ENCODE data around the gene TMIGD1. TPM values are rescaled to one million over a fixed set of nuclear protein-coding genes. Genes with fewer than 3 reads are reported as not detected.

Gene TMIGD1
- total RNA-seq, 4 donors from 2014 or later = 5.0 to 684 (median 290) TPM

DNA sequence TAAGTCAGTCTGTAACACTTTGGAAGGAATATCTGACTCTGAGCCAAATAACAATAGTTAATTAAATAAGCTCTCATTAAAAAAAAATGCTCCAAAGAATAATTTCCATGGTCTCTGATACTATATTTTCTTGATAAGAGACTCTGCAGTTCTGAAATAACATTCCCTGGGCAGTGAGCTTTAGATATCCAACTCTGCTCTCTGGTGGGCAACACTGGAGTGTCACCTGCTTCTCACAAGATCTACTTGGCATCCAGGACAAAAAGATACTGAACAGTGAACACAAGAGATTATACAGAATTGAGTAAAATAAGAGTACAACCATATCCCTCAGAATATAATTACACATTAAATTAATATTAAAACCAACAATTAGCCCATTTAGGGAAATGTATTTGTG, 55.8 kb downstream of the TMIGD1 start:
- Histone ChIP-seq H3K27ac (no peak overlapping the region), H3K4me1 (no peaks in the 10 kb centered on the region), H3K27me3 (no peaks in the 10 kb centered on the region), H3K9me3 (no peaks in the 10 kb centered on the region), H3K4me3 (no peak overlapping the region), H3K36me3 (peaks cover 0 to 57% (median 0%) of the 10 kb centered on the region in 3 donors)
- TF ChIP-seq, protein P1, sequence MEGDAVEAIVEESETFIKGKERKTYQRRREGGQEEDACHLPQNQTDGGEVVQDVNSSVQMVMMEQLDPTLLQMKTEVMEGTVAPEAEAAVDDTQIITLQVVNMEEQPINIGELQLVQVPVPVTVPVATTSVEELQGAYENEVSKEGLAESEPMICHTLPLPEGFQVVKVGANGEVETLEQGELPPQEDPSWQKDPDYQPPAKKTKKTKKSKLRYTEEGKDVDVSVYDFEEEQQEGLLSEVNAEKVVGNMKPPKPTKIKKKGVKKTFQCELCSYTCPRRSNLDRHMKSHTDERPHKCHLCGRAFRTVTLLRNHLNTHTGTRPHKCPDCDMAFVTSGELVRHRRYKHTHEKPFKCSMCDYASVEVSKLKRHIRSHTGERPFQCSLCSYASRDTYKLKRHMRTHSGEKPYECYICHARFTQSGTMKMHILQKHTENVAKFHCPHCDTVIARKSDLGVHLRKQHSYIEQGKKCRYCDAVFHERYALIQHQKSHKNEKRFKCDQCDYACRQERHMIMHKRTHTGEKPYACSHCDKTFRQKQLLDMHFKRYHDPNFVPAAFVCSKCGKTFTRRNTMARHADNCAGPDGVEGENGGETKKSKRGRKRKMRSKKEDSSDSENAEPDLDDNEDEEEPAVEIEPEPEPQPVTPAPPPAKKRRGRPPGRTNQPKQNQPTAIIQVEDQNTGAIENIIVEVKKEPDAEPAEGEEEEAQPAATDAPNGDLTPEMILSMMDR (IDR thresholded peaks at IDR 0.05) = peak in 4 of 6 experiments; percentile 14 to 37 (median 25)
- no peak for TF ChIP-seq POLR2A (IDR thresholded peaks at IDR 0.05)
- no peak for DNase-seq

DNA sequence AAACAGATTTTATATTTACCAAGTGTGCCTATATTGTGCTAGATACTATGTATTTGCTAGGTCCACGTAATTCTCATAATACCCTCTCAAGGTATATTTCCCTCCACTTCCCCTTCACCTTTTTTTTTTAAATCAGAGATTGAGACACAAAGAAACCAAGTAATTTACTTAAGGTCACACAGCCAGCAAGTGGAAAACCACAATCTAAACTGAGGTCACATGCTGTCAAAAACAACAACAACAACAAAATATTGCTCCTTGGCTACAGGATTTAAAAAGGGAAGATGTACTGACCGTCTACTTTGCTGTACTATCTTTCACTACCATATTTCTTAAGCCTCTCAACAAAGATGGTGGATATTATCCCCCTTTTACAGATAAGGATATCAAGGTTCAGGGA, 57.9 kb downstream of the TMIGD1 start:
- Histone ChIP-seq H3K27ac (no peak overlapping the region), H3K27me3 (no peaks in the 10 kb centered on the region), H3K9me3 (no peaks in the 10 kb centered on the region), H3K4me1 (no peaks in the 10 kb centered on the region), H3K36me3 (peaks cover 0 to 65% (median 0%) of the 10 kb centered on the region in 3 donors), H3K4me3 (no peak overlapping the region)
- DNase-seq = no peak
- no peak for TF ChIP-seq POLR2A (IDR thresholded peaks at IDR 0.05)
- TF ChIP-seq, protein P1 (IDR thresholded peaks at IDR 0.05) = no peak

DNA sequence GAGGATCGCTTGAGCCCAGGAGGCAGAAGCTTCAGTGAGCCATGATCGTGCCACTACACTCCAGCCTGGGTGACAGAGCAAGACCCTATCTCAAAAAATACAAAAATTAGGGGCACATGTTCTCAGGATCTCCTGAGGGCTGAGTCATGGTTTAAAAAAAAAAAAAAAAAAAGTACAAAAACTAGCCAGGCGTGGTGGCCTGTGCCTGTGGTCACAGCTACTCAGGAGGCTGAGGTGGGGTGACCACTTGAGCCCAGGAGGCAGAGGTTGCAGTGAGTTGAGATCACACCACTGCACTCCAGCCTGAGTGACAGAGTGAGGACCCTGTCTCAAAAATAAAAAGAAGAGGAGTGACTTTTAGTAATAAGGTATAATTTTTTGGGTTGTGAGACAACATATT, 59.0 kb downstream of the TMIGD1 start:
- peaks cover 0 to 65% (median 0%) of the 10 kb centered on the region in 3 donors for H3K36me3 ChIP-seq
- H3K4me1 ChIP-seq = no peaks in the 10 kb centered on the region
- H3K4me3 ChIP-seq = no peak overlapping the region

DNA sequence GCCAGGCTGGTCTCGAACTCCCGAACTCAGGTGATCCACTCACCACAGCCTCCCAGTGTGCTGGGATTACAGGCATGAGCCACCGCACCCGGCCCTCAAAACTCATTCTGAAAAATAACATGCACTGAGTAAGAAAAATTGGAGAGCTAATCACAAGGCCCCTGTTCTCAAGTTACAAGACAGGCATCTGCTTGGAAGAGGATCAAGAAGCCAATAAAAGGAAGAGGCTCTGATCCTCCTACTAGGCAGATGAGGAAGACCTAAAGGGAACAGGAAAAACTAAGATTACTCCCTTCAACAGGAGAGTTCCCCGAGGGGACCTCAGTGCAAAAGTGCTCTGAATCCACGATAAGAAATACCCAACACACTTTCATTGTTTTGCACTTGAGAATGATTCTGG, 60.5 kb downstream of the TMIGD1 start:
- Histone ChIP-seq H3K36me3 (peaks cover 0 to 62% (median 0%) of the 10 kb centered on the region in 3 donors), H3K27me3 (no peaks in the 10 kb centered on the region), H3K27ac (no peak overlapping the region), H3K4me1 (no peaks in the 10 kb centered on the region), H3K9me3 (no peaks in the 10 kb centered on the region), H3K4me3 (no peak overlapping the region)
- no peak for DNase-seq
- TF ChIP-seq, protein P1 (IDR thresholded peaks at IDR 0.05) = no peak
- TF ChIP-seq POLR2A (IDR thresholded peaks at IDR 0.05) = no peak

More for the DNA sequence above, 59.0 kb downstream of the TMIGD1 start:
- Histone ChIP-seq H3K27ac (no peak overlapping the region), H3K27me3 (no peaks in the 10 kb centered on the region), H3K9me3 (no peaks in the 10 kb centered on the region)
- TF ChIP-seq, protein P1 (IDR thresholded peaks at IDR 0.05) = no peak
- no peak for TF ChIP-seq POLR2A (IDR thresholded peaks at IDR 0.05)
- DNase-seq = no peak

DNA sequence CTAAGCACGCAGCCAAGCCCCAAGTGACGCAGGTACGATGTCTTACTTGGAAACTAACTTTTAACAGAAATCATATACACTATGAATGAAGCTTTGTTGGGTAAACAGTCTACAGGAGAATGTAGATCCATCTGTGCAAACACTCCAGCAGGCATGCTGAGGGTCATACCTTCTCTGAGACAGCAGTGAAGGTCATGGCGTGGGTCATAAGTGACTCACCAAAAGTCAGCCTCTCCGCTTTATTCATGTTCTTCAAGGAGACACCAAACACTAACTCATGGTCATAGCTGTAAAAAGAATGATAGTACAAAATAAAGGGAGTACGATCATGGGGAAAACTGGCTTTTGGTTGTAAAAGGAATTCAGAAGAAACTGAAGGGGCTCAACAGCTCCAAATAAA, 62.8 kb downstream of the TMIGD1 start:
- TF ChIP-seq, protein P1 (IDR thresholded peaks at IDR 0.05) = no peak
- TF ChIP-seq POLR2A (IDR thresholded peaks at IDR 0.05) = no peak
- Histone ChIP-seq H3K4me1 (no peaks in the 10 kb centered on the region), H3K27me3 (no peaks in the 10 kb centered on the region), H3K36me3 (peaks cover 0 to 84% (median 0%) of the 10 kb centered on the region in 3 donors), H3K4me3 (no peak overlapping the region), H3K9me3 (no peaks in the 10 kb centered on the region), H3K27ac (no peak overlapping the region)
- DNase-seq = no peak

DNA sequence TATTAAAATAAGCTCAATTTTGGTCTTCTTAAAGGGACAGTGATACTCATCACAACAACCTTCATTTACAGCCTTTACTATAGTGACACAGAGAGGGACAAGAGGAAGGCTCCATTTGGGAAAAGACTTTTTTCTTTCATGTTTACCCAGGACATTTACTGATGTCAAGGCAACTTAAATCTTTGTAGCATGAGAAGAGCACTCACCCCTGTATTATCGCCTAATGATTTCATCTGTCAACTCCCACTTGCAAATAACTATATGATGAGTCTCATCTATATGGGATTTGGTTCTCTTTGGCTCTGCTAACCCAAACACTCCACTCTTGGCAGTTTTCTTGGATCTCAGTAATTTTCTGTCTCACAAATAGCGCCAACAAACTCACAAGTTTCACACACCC, 66.2 kb downstream of the TMIGD1 start:
- no peaks in the 10 kb centered on the region for H3K27me3 ChIP-seq
- peaks cover 0 to 94% (median 0%) of the 10 kb centered on the region in 3 donors for H3K36me3 ChIP-seq
- no peaks in the 10 kb centered on the region for H3K9me3 ChIP-seq
- H3K4me1 ChIP-seq = no peaks in the 10 kb centered on the region
- DNase-seq = no peak
- TF ChIP-seq POLR2A (IDR thresholded peaks at IDR 0.05) = no peak
- TF ChIP-seq, protein P1 (IDR thresholded peaks at IDR 0.05) = no peak
- no peak overlapping the region for H3K27ac ChIP-seq
- no peak overlapping the region for H3K4me3 ChIP-seq
